ENCODE measurements around the gene SYCN. TPM values are rescaled to one million over a fixed set of nuclear protein-coding genes. Genes with fewer than 3 reads are reported as not detected.

The SYCN gene
- total and polyA plus RNA-seq, 2 of the 13 experiments (the other 11 are each of a cell fraction or from before 2014, with no cell fraction given): not detected

GRCh38 chr19:39157275-39157996 lies 46.6 kb downstream of the SYCN start (continued):
- TF ChIP-seq ZBTB40 (IDR thresholded peaks at IDR 0.05) (no peak), ZBTB40 (CRISPR knock-in tag; IDR thresholded peaks at IDR 0.05) (no peak), DPF2 (CRISPR knock-in tag; IDR thresholded peaks at IDR 0.05; ENCODE audit: borderline replicate concordance, low read depth) (0 out of 2 replicates have a peak, but pooled peaks have one; percentile 27), ZSCAN22 (CRISPR knock-in tag; IDR thresholded peaks at IDR 0.05) (no peak), CREM (IDR thresholded peaks at IDR 0.05) (no peak), CREM (CRISPR knock-in tag; IDR thresholded peaks at IDR 0.05) (no peak), KDM1A (CRISPR knock-in tag; IDR thresholded peaks at IDR 0.05) (no peak), ZNF10 (CRISPR knock-in tag; IDR thresholded peaks at IDR 0.05; ENCODE audit: borderline replicate concordance, low read depth) (no peak), TERF1 (CRISPR knock-in tag; IDR thresholded peaks at IDR 0.05) (no peak), FUBP1 (CRISPR knock-in tag; IDR thresholded peaks at IDR 0.05; ENCODE audit: borderline replicate concordance) (no peak), HOXA3 (CRISPR knock-in tag; IDR thresholded peaks at IDR 0.05) (peak; percentile 31; the same call in 1 of the 2 replicates)
- TF ChIP-seq, protein P1, sequence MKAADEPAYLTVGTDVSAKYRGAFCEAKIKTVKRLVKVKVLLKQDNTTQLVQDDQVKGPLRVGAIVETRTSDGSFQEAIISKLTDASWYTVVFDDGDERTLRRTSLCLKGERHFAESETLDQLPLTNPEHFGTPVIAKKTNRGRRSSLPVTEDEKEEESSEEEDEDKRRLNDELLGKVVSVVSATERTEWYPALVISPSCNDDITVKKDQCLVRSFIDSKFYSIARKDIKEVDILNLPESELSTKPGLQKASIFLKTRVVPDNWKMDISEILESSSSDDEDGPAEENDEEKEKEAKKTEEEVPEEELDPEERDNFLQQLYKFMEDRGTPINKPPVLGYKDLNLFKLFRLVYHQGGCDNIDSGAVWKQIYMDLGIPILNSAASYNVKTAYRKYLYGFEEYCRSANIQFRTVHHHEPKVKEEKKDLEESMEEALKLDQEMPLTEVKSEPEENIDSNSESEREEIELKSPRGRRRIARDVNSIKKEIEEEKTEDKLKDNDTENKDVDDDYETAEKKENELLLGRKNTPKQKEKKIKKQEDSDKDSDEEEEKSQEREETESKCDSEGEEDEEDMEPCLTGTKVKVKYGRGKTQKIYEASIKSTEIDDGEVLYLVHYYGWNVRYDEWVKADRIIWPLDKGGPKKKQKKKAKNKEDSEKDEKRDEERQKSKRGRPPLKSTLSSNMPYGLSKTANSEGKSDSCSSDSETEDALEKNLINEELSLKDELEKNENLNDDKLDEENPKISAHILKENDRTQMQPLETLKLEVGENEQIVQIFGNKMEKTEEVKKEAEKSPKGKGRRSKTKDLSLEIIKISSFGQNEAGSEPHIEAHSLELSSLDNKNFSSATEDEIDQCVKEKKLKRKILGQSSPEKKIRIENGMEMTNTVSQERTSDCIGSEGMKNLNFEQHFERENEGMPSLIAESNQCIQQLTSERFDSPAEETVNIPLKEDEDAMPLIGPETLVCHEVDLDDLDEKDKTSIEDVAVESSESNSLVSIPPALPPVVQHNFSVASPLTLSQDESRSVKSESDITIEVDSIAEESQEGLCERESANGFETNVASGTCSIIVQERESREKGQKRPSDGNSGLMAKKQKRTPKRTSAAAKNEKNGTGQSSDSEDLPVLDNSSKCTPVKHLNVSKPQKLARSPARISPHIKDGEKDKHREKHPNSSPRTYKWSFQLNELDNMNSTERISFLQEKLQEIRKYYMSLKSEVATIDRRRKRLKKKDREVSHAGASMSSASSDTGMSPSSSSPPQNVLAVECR (CRISPR knock-in tag; IDR thresholded peaks at IDR 0.05; ENCODE audit: borderline replicate concordance): peak; percentile 29; the same call in 1 of the 2 replicates
